ENCODE measurements around the gene TPRN.

DNA sequence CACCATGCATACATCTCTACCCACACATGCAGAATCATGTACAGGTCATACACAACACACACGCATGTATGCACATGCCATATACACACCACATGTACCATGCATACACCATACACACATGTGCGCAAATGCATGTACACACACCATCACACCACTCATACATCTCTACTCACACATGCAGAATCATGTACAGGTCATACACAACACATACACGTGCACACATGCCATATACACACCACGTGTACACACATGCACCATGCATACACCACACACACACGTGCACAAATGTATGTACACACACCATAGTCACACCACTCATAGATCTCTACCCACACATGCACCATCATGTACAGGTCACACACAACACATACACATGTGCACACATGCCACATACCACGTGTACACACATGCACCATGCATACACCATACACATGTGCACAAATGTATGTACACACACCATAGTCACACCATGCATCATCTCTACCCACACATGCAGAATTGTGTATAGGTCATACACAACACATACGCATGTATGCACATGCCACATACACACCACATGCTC, 47.6 kb downstream of the TPRN start:
- no peak for TF ChIP-seq POLR2A (IDR thresholded peaks at IDR 0.05)
- TF ChIP-seq, protein P1, sequence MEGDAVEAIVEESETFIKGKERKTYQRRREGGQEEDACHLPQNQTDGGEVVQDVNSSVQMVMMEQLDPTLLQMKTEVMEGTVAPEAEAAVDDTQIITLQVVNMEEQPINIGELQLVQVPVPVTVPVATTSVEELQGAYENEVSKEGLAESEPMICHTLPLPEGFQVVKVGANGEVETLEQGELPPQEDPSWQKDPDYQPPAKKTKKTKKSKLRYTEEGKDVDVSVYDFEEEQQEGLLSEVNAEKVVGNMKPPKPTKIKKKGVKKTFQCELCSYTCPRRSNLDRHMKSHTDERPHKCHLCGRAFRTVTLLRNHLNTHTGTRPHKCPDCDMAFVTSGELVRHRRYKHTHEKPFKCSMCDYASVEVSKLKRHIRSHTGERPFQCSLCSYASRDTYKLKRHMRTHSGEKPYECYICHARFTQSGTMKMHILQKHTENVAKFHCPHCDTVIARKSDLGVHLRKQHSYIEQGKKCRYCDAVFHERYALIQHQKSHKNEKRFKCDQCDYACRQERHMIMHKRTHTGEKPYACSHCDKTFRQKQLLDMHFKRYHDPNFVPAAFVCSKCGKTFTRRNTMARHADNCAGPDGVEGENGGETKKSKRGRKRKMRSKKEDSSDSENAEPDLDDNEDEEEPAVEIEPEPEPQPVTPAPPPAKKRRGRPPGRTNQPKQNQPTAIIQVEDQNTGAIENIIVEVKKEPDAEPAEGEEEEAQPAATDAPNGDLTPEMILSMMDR (IDR thresholded peaks at IDR 0.05 in 8 of 11, conservative IDR thresholded peaks at IDR 0.05 in 3 of 11), result peak in 1 of 11 experiments; percentile 7
